AG09309 (cell line): ENCODE measurements around the gene GIPC2.
"Not testable (repeated sequence)": the region's sequence is repeated elsewhere in the genome, so short reads cannot be mapped to it uniquely, and the experiment has no call there.

Experiments
- DNase-seq: peaks from one replicate; pipeline ENCODE4 v3.0.0-alpha.2; 2010; ENCODE audit warnings: low read depth
- H3K4me3 ChIP-seq: 2 replicates; pipeline ENCODE4 v1.5.1; 2011; ENCODE audit warnings: mild to moderate bottlenecking, low read depth, low read length, moderate library complexity; ENCODE audit not compliant: control insufficient read depth
- CTCF ChIP-seq: IDR thresholded peaks from 2 replicates; pipeline ENCODE4 v1.5.1; 2011; ENCODE audit warnings: mild to moderate bottlenecking, low read depth, low read length, inconsistent platforms; ENCODE audit not compliant: insufficient read depth, control insufficient read depth; ENCODE audit errors: missing control alignments

The GIPC2 gene

GRCh38 chr1:78081980-78082860 is 36.5 kb downstream of the GIPC2 start:
- no peak for TF ChIP-seq CTCF
- no peak for DNase-seq
- H3K4me3 ChIP-seq: no peak overlapping the region

GRCh38 chr1:78084639-78085038 is 38.9 kb downstream of the GIPC2 start:
- not testable (repeated sequence) for H3K4me3 ChIP-seq, DNase-seq

GRCh38 chr1:78086697-78087096 is 40.9 kb downstream of the GIPC2 start:
- TF ChIP-seq CTCF: no peak
- no peak overlapping the region for H3K4me3 ChIP-seq
- no peak for DNase-seq

- no peak for TF ChIP-seq CTCF
- no peak overlapping the region for H3K4me3 ChIP-seq
- no peak for DNase-seq
Observed at GRCh38 chr1:78088015-78088414, 42.2 kb downstream of the GIPC2 start.

- H3K4me3 ChIP-seq: no peak overlapping the region
- DNase-seq: no peak
- no peak for TF ChIP-seq CTCF
Observed at GRCh38 chr1:78088486-78088885, 42.7 kb downstream of the GIPC2 start.

GRCh38 chr1:78089010-78089409 is 43.2 kb downstream of the GIPC2 start:
- no peak for TF ChIP-seq CTCF
- no peak overlapping the region for H3K4me3 ChIP-seq
- DNase-seq: no peak

GRCh38 chr1:78090472-78091133 is 44.8 kb downstream of the GIPC2 start:
- DNase-seq: no peak
- TF ChIP-seq CTCF: no peak

More at GRCh38 chr1:78090472-78091133, 44.8 kb downstream of the GIPC2 start:
- H3K4me3 ChIP-seq: no peak overlapping the region
